Activated naive CD4-positive, alpha-beta T cell treated with anti-CD3 and anti-CD28 coated beads for 36 hours (primary cell): ENCODE results near the gene EXD2. TPM values are rescaled to one million over a fixed set of nuclear protein-coding genes. Genes with fewer than 3 reads are reported as not detected.
A peak's percentile ranks its signal among the peaks of the same experiment; 100 is the strongest.

ENCODE experiments used
- CTCF ChIA-PET: fragments of 350-600 bp; sonication (Branson Sonifier 250); formaldehyde crosslinking; loops from one replicate; lab custom pipeline; 2021; ENCODE audit warnings: antibody characterized with exemption; lab: Charles Lee
- DNase-seq: peaks from one replicate; pipeline ENCODE4 v3.0.0-alpha.2; 2020
- H3K27ac Mint-ChIP-seq: one replicate; pipeline ENCODE4 v1.8.0; 2021; ENCODE audit warnings: mild to moderate bottlenecking, mixed read lengths
- H3K27me3 Mint-ChIP-seq: one replicate; pipeline ENCODE4 v1.8.0; 2021; ENCODE audit warnings: low read depth, mixed read lengths
- H3K36me3 Mint-ChIP-seq: one replicate; pipeline ENCODE4 v1.8.0; 2021; ENCODE audit warnings: low read depth, mixed read lengths
- H3K4me1 Mint-ChIP-seq: one replicate; pipeline ENCODE4 v1.8.0; 2021; ENCODE audit warnings: low read depth, mixed read lengths
- H3K4me3 Mint-ChIP-seq: one replicate; pipeline ENCODE4 v1.8.0; 2021; ENCODE audit warnings: mild to moderate bottlenecking, moderate library complexity, mixed read lengths
- H3K9me3 Mint-ChIP-seq: one replicate; pipeline ENCODE4 v1.8.0; 2021; ENCODE audit warnings: mixed read lengths
- intact Hi-C: fragments of 100-400 bp; cut with micrococcal nuclease; formaldehyde crosslinking; loops from one replicate; pipeline ENCODE4 v1.15.1; 2023
- total RNA-seq, 2 experiments: library from RNA; stranded (reverse); gene quantifications; one replicate each; pipeline ENCODE4 v1.2.3, GENCODE V29; 2021

Gene EXD2
- total RNA-seq, 2 experiments from 2014 or later: 11.8 to 12.7 TPM

- Mint-ChIP-seq H3K27me3 (no peaks in the 10 kb centered on the region), H3K4me1 (peaks cover 2% of the 10 kb centered on the region), H3K4me3 (no peak overlapping the region), H3K27ac (no peak overlapping the region), H3K9me3 (no peaks in the 10 kb centered on the region), H3K36me3 (peaks cover 15% of the 10 kb centered on the region)
- no peak for DNase-seq
- intact Hi-C loops: no loop called here
- CTCF ChIA-PET: interaction anchor here (0.7 kb wide), 1 partner anchor 237 kb away, joined by 4 read pairs; no protein-coding TSS in a partner anchor
Measured at GRCh38 chr14:69238883-69239282, 47.6 kb downstream of the EXD2 start.

GRCh38 chr14:69240527-69241173 is 49.4 kb downstream of the EXD2 start:
- no peaks in the 10 kb centered on the region for H3K27me3 Mint-ChIP-seq
- CTCF ChIA-PET: interaction anchor here (0.5 to 2.8 kb wide), 5 partner anchors 12 to 705 kb away, joined by 3 to 10 read pairs (median 3); no protein-coding TSS in a partner anchor

GRCh38 chr14:69241577-69241976 is 50.3 kb downstream of the EXD2 start:
- intact Hi-C loops: no loop called here
- peaks cover 5% of the 10 kb centered on the region for H3K36me3 Mint-ChIP-seq
- CTCF ChIA-PET: interaction anchor here (0.6 to 2.8 kb wide), 20 partner anchors 9 to 333 kb away, joined by 3 to 39 read pairs (median 4); partner anchors contain the start of gene CCDC177
- peak overlapping the region; percentile 22 for H3K27ac Mint-ChIP-seq
- no peaks in the 10 kb centered on the region for H3K27me3 Mint-ChIP-seq
- no peaks in the 10 kb centered on the region for H3K9me3 Mint-ChIP-seq
- H3K4me3 Mint-ChIP-seq: no peak overlapping the region
- H3K4me1 Mint-ChIP-seq: peaks cover 2% of the 10 kb centered on the region
- DNase-seq: no peak

More at GRCh38 chr14:69240527-69241173, 49.4 kb downstream of the EXD2 start:
- peaks cover 2% of the 10 kb centered on the region for H3K4me1 Mint-ChIP-seq
- intact Hi-C loops: no loop called here
- H3K36me3 Mint-ChIP-seq: peaks cover 10% of the 10 kb centered on the region
- no peak overlapping the region for H3K4me3 Mint-ChIP-seq
- no peak overlapping the region for H3K27ac Mint-ChIP-seq
- no peak for DNase-seq
- no peaks in the 10 kb centered on the region for H3K9me3 Mint-ChIP-seq

DNA sequence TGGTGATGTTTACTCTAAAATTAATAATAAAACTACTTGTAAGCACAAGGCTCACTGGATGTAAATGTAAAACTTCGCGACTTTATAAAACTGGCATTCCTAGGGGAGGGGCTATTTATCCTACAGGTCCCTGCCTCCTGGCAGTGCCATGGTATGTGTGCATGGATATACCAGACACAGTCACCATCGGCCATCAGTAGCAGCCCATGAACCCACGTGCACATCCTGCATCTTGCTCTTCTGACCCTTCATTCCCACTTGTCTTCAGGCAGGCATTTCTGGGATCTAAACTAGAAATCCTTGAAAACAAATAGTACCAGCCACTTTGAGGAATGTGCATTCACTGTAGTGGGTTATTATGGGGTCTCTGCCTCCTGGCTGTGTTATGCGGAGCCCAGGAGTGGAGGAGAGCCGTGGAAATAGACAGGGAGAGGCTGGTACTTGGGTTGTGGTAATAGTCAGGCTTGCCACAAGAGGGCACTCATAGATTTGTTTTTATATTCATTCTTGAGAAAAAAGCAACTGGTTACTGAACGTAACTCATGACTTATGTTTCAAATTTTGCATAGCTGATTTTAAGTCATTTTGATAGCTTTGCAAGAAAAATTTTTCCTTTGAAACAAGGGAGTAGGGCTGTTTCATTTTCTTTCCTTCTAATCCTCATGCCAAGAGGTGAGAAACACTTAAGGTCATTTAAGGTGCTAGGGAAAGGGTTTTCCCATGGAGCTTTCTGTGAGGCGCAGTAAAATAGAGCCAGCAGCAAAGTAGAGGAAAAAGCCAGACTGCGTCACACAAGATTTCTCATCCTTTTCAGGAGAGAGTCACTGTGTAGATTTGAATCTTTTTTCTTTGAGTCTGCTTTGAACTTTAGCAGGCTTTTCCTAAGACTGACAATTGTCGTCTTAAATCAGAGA is 51.3 kb downstream of the EXD2 start:
- CTCF ChIA-PET: interaction anchor here (0.5 to 2.8 kb wide), 37 partner anchors 10 to 503 kb away, joined by 3 to 39 read pairs (median 4); partner anchors contain the start of gene CCDC177
- Mint-ChIP-seq H3K9me3 (no peaks in the 10 kb centered on the region), H3K36me3 (peaks cover 3% of the 10 kb centered on the region), H3K27ac (no peak overlapping the region), H3K27me3 (no peaks in the 10 kb centered on the region), H3K4me1 (peaks cover 2% of the 10 kb centered on the region), H3K4me3 (no peak overlapping the region)
- DNase-seq: peak; percentile 77
- intact Hi-C loops: loop anchor here (1.0 kb wide), 3 partner anchors 113 to 332 kb away; partner anchors contain the start of gene CCDC177

GRCh38 chr14:69244946-69245345 is 53.6 kb downstream of the EXD2 start:
- no peak overlapping the region for H3K4me3 Mint-ChIP-seq
- peaks cover 2% of the 10 kb centered on the region for H3K4me1 Mint-ChIP-seq
- intact Hi-C loops: no loop called here
- H3K27ac Mint-ChIP-seq: no peak overlapping the region
- no peak for DNase-seq
- no peaks in the 10 kb centered on the region for H3K9me3 Mint-ChIP-seq
- CTCF ChIA-PET: interaction anchor here (0.6 to 1.0 kb wide), 4 partner anchors 152 to 336 kb away, joined by 3 to 4 read pairs (median 4); no protein-coding TSS in a partner anchor
- no peaks in the 10 kb centered on the region for H3K27me3 Mint-ChIP-seq
- peaks cover 3% of the 10 kb centered on the region for H3K36me3 Mint-ChIP-seq

GRCh38 chr14:69246331-69246730 is 55.0 kb downstream of the EXD2 start:
- Mint-ChIP-seq H3K4me3 (no peak overlapping the region), H3K27me3 (no peaks in the 10 kb centered on the region), H3K36me3 (peaks cover 3% of the 10 kb centered on the region), H3K9me3 (no peaks in the 10 kb centered on the region), H3K27ac (no peak overlapping the region), H3K4me1 (peaks cover 2% of the 10 kb centered on the region)
- no peak for DNase-seq
- intact Hi-C loops: no loop called here
- CTCF ChIA-PET: interaction anchor here (1.2 kb wide), 1 partner anchor 87 kb away, joined by 3 read pairs; no protein-coding TSS in a partner anchor

DNA sequence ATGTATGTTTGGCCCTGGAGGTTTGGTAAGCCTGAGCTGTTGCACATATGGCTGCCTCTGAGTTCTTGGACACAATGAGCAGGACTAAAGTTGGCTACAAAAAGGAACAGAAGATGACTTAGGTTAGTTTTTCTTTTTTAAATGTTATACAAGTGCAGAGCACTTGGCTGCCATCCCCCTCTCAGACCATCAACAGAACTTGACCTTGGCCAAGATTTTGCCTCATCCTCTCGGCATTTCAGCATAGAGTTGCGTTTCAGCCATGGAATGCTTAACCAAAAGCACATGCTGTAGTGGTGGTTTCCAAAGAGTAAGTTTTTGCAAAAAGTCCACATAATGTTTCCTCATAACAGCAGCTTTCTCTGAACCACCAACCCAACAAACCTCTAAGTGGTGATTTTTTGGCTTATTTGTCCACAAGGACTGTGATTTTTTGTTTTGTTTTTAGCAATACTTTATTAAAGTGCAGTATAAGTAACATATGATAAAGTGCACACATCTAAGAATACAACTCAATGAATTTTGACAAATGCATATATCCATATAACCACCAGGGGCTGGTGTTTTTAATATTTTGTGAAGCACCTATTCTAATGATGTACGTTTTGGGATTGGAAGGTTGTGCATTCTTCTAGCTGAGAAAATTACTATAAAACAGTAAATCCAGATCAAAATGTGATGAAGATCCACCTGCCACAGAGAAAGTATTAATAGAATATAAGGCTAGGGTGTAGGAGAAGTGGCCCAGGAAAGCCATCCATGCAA is 56.6 kb downstream of the EXD2 start:
- Mint-ChIP-seq H3K9me3 (no peaks in the 10 kb centered on the region), H3K27ac (no peak overlapping the region), H3K4me1 (no peaks in the 10 kb centered on the region), H3K4me3 (no peak overlapping the region), H3K36me3 (no peaks in the 10 kb centered on the region), H3K27me3 (no peaks in the 10 kb centered on the region)
- CTCF ChIA-PET: interaction anchor here (0.6 to 0.7 kb wide), 2 partner anchors 74 to 327 kb away, joined by 3 to 7 read pairs; partner anchors contain the start of gene CCDC177
- intact Hi-C loops: no loop called here
- DNase-seq: no peak

- Mint-ChIP-seq H3K27me3 (no peaks in the 10 kb centered on the region), H3K36me3 (no peaks in the 10 kb centered on the region), H3K27ac (no peak overlapping the region), H3K9me3 (no peaks in the 10 kb centered on the region), H3K4me1 (no peaks in the 10 kb centered on the region), H3K4me3 (no peak overlapping the region)
- no peak for DNase-seq
- CTCF ChIA-PET: no interaction called here
- intact Hi-C loops: no loop called here
Measured at GRCh38 chr14:69249603-69250002, 58.3 kb downstream of the EXD2 start.

DNA sequence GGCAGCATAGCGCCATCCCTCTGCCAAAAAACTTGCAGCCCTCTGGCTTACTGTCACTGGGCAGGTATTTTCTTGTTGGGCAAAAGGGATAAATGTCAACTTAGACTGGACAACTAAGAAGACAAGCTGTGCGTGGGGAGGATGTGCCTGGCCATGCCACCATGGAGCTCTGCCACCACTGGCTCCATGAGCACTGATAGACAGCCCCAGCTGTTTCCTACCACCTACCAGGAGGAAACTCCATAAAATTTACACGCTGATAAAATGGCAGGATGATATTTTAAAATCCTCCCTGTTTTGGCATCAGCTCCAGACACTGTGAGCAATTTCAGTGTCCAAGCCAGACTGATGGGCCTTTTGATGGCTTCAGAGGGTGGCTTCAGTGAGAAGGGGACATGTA is 61.6 kb downstream of the EXD2 start:
- peaks cover 10% of the 10 kb centered on the region for H3K27me3 Mint-ChIP-seq
- CTCF ChIA-PET: interaction anchor here (0.5 to 1.0 kb wide), 2 partner anchors 96 to 1436 kb away, joined by 3 to 6 read pairs; partner anchors contain the start of gene ZFYVE26
- H3K4me1 Mint-ChIP-seq: no peaks in the 10 kb centered on the region
- H3K36me3 Mint-ChIP-seq: no peaks in the 10 kb centered on the region
- DNase-seq: no peak
- intact Hi-C loops: no loop called here
- H3K9me3 Mint-ChIP-seq: no peaks in the 10 kb centered on the region
- H3K27ac Mint-ChIP-seq: no peak overlapping the region
- no peak overlapping the region for H3K4me3 Mint-ChIP-seq

DNA sequence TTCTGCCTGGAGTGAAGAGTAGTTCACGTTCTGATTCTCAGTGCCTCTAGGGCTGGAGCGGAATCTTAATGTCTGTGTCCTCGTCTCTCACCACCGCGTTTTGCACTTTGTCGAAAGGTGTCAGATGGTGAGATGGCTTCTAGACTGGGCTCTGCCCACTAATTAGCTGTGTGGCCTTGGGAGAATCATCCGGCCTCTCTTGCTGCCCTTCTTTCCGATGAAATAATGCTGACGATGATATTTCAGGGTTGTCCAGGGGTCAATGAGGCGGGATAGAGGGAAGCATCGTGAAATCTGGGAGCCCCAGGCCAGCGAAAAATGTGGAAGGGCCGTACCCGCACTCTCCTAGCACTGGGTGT is 67.8 kb downstream of the EXD2 start:
- intact Hi-C loops: no loop called here
- DNase-seq: no peak
- H3K4me3 Mint-ChIP-seq: no peak overlapping the region
- CTCF ChIA-PET: interaction anchor here (1.1 to 1.9 kb wide), 2 partner anchors 200 to 205 kb away, joined by 3 to 5 read pairs; no protein-coding TSS in a partner anchor
- peaks cover 50% of the 10 kb centered on the region for H3K27me3 Mint-ChIP-seq
- no peaks in the 10 kb centered on the region for H3K9me3 Mint-ChIP-seq
- H3K36me3 Mint-ChIP-seq: no peaks in the 10 kb centered on the region
- H3K27ac Mint-ChIP-seq: no peak overlapping the region
- H3K4me1 Mint-ChIP-seq: peaks cover 6% of the 10 kb centered on the region

DNA sequence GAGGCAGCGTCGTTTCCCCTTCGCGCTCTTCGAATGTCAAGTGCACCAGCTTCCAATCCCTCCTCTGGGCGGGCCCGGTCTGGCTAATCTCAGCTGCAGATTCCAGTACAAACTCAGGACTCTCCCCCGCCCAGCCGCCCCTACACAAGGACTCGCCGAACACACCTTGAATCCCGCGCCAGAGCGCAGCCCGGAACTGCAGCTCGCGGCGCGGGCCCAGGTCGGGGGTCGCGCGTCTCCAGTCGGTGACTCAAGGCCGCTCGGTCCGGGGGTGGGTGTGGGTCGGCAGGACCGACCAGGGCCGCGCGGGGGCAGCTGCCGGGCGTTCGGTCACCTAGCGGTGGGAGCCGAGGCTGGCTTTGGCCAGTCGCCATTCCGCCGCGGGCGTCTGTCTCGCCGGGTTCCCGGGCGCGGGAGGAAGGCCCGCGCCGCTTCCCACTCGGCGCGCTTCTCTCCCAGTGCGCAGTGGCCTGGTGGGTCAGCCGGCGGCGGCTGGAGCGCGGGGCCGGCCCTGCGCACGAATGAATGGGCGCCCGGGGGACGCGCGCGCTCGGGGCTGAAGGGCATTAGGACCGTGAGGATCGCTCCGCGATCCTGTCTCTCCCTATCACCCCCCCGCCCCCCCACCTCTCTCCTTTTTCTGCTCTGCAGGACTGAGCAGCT is 68.4 kb downstream of the EXD2 start, which contains the start of gene GALNT16:
Gene GALNT16 (plus strand): TSS at position 632 of the 663 bp plus-strand sequence. CDS start 133 bp downstream, outside the sequence.
- no peaks in the 10 kb centered on the region for H3K9me3 Mint-ChIP-seq
- H3K4me1 Mint-ChIP-seq: peaks cover 6% of the 10 kb centered on the region
- H3K27ac Mint-ChIP-seq: no peak within 1 kb of the TSS
- H3K27me3 Mint-ChIP-seq: peaks cover 52% of the 10 kb centered on the region
- intact Hi-C loops: loop anchor here (2.0 kb wide), 1 partner anchor 139 kb away; the partner anchor contains the start of genes ERH and SLC39A9
- CTCF ChIA-PET: interaction anchor here (1.1 to 1.9 kb wide), 3 partner anchors 57 to 204 kb away, joined by 3 to 5 read pairs (median 3); no protein-coding TSS in a partner anchor
- H3K4me3 Mint-ChIP-seq: peak within 1 kb of the TSS; percentile 54
- H3K36me3 Mint-ChIP-seq: no peaks in the 10 kb centered on the region
- no peak for DNase-seq
